GM19351 (cell line): ENCODE results near the gene ATAD3B.
"Not testable (repeated sequence)": the region's sequence is repeated elsewhere in the genome, so short reads cannot be mapped to it uniquely, and the experiment has no call there.

ENCODE experiments used
- ATAC-seq: cut with Tn5 transposase; IDR thresholded peaks from one replicate; pipeline ENCODE4 v1.9.1; 2021; ENCODE audit warnings: mild to moderate bottlenecking, moderate library complexity; ENCODE audit not compliant: unreplicated experiment

ATAD3B gene

DNA sequence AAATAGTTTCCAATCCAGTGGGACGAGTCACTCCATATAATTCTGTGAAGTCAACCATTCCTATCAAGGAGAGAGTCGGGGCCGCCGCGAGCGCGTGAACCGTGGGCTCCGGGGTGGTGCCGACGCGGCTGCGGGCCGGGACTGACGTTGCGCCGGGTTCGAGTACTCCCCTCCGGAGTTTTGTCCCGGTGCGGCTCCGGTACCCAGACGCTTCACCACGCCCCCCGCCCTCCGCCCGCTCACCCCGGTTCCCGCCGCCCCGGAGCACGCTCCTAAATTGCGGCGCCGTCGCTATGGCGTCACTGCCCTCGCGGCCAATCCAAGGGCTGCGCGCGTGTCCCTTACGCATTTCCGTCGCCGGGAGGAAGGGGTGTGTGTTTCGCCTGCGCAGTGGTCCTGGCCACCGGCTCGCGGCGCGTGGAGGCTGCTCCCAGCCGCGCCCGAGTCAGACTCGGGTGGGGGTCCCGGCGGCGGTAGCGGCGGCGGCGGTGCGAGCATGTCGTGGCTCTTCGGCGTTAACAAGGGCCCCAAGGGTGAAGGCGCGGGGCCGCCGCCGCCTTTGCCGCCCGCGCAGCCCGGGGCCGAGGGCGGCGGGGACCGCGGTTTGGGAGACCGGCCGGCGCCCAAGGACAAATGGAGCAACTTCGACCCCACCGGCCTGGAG lies at the start of gene ATAD3B:
Gene ATAD3B (plus strand): TSS at position 377 of the 664 bp plus-strand sequence. CDS start 120 bp downstream, at position 497.
- peak; percentile 97 for ATAC-seq

- ATAC-seq: no peak
Measured at GRCh38 chr1:1421907-1422464, 49.6 kb upstream of the ATAD3B start.

GRCh38 chr1:1422465-1423244 lies 48.9 kb upstream of the ATAD3B start:
- no peak for ATAC-seq

DNA sequence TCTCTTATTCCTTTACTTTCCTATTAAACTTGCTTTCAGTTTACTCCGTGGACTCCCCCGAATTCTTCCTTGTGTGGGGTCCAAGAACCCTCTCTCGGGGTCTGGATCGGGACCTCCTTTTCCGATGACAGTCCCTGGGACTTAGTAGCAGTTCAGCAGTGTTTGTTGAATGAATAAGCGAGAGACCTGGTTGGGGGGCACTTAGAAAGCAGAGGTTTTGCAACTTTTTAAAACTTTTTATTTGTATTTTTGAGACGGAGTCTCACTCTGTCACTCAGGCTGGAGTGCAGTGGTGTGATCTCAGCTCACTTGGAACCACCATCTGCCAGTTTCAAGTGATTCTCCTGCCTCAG lies 48.3 kb upstream of the ATAD3B start:
- no peak for ATAC-seq

DNA sequence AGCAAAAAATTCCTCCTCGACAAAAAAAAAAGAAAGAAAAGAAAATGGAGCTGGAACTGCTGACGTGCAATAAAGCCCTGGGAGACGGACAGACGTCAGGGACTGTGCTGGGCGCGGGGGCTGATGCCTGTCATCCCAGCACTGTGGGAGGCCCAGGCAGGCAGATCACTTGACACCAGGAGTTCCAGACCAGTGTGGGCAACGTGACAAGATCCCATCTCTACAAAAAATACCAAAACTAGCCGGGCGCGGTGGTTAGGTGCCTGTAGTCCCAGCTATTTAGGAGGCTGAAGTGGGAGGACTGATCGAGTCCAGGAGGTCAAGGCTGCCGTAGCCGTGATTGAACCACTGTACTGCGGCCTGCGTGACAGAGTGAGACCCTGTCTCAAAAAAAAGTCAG lies 46.9 kb upstream of the ATAD3B start:
- no peak for ATAC-seq

- ATAC-seq: no peak
Measured at GRCh38 chr1:1425426-1425752, 46.2 kb upstream of the ATAD3B start.

GRCh38 chr1:1425753-1426495 lies 45.6 kb upstream of the ATAD3B start:
- ATAC-seq: no peak

DNA sequence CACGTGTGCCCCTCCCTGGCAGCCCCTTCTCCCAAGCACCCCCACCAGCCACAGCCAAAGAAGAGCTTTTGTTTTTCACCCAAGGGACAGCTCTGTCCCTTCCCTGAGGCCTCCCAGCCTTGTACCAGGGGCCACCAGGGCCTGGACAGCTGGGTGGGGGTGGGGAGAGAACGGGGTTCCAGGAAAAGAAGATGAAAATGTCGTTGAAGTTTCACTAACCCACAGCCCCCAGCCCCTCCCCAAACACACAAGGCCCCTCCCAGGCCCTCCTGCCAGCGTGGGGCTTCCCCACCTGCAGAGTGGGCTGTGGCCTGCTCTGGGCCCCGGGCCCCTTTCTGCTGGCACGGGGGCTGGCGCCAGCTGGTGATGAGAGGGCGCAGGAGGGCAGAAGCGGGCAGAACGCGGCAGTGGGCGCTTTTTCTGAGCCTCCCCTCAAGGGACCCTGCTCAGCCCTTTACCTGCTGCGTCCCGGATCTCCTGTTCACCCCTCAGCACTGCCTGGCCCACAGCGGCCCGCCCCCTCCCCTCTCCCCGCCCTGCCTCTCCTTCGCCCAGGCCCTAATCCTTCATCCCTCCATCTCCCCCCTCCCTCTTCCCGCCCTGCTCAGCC lies 45.0 kb upstream of the ATAD3B start:
- ATAC-seq: no peak

GRCh38 chr1:1427106-1427819 lies 44.3 kb upstream of the ATAD3B start:
- no peak for ATAC-seq

GRCh38 chr1:1427820-1428148 lies 43.8 kb upstream of the ATAD3B start:
- no peak for ATAC-seq

DNA sequence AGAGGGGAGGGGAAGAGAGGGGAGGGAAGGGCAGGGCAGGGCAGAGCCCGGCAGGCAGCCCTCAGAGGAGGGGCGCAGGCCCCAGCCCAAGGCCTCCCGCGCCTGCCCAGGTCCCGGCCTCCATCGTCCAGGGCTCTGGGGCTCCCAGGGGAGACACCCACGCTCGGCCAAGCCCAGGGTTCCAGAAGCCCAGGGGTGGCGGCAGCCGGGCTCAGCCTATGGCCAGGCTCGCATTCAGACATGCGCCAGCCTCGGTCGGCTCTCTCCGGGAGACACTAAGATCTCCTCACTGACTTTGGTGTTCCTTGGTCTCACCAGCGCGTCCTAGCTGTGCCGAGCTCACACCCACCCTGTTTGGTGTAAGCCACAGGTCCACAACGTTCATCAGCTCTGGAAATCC lies 43.4 kb upstream of the ATAD3B start:
- ATAC-seq: no peak

- not testable (repeated sequence) for ATAC-seq
Measured at GRCh38 chr1:1428967-1429366, 42.6 kb upstream of the ATAD3B start.

DNA sequence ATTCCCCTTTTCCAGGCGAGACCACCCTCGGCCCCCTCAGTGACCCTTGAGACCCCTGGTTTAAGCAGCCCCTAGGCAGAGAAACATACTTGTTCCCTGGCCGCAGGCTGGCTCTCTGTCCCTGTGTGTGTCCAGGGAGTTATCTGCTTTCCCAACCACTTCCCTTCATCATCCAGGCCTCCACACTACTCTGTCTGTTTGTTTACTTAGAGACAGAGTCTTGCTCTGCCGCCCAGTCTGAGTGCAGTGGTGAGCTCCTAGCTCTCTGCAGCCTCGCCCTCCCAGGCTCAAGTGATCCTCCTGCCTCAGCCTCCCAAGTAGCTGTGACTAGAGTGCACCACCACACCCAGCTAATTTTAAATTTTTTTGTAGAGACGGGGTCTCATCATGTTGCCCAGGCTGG lies 41.9 kb upstream of the ATAD3B start:
- ATAC-seq: no peak

GRCh38 chr1:1430114-1430982 lies 41.2 kb upstream of the ATAD3B start:
- ATAC-seq: no peak

DNA sequence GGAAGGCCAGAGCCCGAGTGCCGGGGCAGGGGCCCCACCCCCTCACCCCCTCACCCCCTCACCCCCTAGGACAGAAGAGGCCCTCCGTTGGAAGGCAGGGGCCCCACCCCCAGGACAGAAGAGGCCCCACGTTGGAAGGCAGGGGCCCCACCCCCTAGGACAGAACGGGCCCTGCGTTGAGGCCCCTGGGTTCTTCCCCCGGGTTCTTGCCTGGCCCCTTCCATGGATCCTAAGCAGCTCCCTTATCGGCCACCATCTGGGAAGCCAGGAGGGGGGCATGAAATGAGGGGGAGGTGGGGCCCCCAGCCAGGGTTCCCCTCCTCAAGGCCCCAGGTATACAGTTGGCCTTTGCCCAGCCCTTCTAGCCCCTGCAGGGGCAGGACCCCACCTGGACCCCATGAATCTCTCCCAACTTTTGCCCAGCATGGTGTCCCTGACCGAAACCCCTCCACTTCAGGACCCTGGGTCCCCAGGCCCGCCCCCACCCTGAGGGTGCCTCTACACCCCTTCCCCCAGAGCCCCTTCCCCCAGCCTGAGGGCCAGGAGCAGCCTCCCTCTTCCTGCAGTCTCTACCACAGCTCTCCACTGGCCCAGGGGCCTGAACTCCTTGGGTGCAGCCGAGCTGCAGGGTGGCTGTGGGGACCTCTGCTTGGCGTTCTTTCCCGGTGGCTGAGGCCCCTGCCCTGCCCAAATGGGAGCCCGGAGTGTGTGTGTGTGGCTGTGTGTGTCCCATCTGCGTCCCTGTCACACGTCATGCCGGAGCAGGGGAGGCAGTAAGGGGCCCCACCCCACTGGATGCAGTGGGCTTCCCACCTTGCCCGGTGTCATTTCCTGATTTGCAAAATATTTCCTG lies 40.3 kb upstream of the ATAD3B start:
- no peak for ATAC-seq

- no peak for ATAC-seq
Measured at GRCh38 chr1:1431845-1432273, 39.7 kb upstream of the ATAD3B start.

GRCh38 chr1:1432274-1432950 lies 39.2 kb upstream of the ATAD3B start:
- no peak for ATAC-seq
